ENCODE measurements around the gene CMTM3.

GRCh38 chr16:66566051-66566901, 38.2 kb upstream of the CMTM3 start, which contains the start of gene CMTM1:
- TF ChIP-seq CTCF (IDR thresholded peaks at IDR 0.05; ENCODE audit: insufficient read depth, low read length) (no peak), SPI1 (IDR thresholded peaks at IDR 0.05; ENCODE audit: borderline replicate concordance, low read depth) (no peak), POLR2AphosphoS5 (IDR thresholded peaks at IDR 0.05; ENCODE audit: low read depth) (no peak)

All from HL-60 (cell line).